Subcutaneous adipose tissue (tissue), 4 donors: ENCODE results near the gene PNLIPRP1. TPM values are rescaled to one million over a fixed set of nuclear protein-coding genes. Genes with fewer than 3 reads are reported as not detected.

Experiments
- total RNA-seq, 4 donors: library from RNA; depleted of rRNA; stranded (reverse); fragments of >200 nt; gene quantifications; one replicate each; pipeline ENCODE4 v1.1.0, GENCODE V29; 2016
- TF ChIP-seq, protein P1 (sequence below): fragments of 450-650 bp; IDR thresholded peaks from one replicate; pipeline ENCODE4 v1.5.1; 2016; ENCODE audit warnings: low read depth, mild to moderate bottlenecking, control low read depth, antibody characterized with exemption, moderate library complexity

Gene PNLIPRP1
- total RNA-seq, 4 donors from 2014 or later, result not detected

DNA sequence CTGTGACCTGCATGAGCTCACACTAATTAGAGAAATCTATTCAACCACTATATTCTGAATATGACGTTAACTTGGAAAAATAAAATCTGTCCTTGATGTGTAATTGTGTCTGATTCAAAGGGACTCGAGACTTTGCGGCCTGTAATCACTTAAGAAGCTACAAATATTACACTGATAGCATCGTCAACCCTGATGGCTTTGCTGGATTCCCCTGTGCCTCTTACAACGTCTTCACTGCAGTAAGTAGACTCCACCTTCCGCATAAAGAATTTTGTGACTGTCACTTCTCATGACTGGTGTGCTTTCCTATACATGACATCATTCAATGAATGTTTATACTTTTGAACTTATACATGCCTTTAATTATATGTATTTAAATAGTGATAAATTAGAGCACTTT is 34.9 kb upstream of the PNLIPRP1 start:
- TF ChIP-seq, protein P1, sequence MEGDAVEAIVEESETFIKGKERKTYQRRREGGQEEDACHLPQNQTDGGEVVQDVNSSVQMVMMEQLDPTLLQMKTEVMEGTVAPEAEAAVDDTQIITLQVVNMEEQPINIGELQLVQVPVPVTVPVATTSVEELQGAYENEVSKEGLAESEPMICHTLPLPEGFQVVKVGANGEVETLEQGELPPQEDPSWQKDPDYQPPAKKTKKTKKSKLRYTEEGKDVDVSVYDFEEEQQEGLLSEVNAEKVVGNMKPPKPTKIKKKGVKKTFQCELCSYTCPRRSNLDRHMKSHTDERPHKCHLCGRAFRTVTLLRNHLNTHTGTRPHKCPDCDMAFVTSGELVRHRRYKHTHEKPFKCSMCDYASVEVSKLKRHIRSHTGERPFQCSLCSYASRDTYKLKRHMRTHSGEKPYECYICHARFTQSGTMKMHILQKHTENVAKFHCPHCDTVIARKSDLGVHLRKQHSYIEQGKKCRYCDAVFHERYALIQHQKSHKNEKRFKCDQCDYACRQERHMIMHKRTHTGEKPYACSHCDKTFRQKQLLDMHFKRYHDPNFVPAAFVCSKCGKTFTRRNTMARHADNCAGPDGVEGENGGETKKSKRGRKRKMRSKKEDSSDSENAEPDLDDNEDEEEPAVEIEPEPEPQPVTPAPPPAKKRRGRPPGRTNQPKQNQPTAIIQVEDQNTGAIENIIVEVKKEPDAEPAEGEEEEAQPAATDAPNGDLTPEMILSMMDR, result no peak

DNA sequence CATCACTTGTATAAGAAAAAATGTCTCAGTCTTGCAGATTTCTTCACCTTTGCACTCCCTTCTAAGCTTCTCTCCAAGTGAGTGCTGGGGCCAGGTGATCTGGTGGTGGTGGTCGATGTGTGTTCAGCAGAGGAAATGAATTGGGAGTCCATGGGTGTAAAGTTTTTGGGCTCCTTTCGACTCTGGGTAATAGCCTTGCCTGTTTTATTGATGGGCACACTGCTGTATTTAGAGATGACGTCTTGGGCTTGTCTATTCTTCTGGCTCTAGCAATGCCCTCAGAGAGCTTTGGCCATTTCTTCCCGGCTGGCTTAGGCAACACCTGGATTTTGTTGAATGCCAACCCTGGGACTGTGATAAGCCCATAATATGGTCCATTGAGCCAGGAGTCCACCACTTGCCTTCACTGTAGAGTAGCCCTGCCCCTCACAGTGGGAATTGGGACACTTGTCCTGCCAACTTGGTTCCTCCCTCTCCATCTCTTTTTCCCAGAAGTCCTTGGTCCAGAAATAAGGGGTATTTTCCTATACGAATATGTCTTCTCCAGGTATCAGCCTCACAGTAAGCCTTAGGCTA is 33.4 kb upstream of the PNLIPRP1 start:
- TF ChIP-seq, protein P1, result no peak

DNA sequence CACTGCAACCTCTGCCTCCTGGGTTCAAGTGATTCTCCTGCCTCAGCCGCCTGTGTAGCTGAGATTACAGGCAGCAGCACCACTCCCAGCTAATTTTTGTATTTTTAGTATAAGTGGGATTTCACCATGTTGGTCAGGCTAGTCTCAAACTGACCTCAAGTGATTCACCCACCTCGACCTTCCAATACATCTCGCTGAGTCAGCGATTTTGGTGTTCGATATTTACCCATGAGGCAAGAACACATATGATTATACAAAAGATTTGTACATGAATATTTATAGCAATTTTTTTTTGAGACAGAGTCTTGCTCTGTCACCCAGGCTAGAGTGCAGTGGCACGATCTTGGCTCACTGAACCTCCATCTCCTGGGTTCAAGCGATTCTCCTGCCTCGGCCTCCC is 25.2 kb upstream of the PNLIPRP1 start:
- TF ChIP-seq, protein P1, result no peak

DNA sequence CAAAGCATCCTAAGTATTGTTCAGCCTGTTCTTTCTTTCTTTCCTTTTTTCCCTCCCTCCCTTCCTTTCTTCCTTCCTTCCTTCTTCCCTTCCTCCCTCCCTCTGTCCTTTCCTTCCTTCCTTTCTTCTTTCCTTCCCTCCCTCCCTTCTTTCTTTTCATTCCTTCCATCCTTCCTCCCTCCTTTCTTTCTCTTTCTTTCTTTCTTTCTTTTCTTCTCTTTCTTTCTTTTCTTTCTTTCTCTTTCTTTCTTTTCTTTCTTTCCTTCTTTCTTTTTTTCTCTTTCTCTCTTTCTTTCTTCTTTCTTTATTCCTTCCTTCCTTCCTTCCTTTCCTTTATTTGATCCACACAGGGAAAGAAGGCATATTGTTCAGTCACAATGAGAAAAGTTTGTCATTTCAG is 23.8 kb upstream of the PNLIPRP1 start:
- TF ChIP-seq, protein P1, result no peak

DNA sequence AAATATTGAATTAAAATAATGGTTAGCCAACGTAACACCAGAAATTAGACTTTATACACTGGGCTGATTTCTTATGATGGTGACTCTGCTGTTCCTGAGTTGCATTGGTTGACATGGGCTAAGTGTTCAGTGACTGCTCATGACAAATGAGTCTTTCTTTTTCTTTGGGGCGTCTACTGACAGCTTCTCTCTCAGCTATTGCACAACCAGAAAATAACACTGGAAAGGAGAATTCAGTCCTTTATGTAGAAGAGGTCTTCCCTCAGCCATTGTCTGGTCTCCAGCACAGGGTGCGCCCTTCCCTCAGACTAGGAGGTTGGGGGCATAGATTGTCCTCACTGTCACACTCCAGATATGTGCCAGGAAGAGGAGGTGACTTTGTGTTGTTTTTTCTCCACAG is 23.4 kb upstream of the PNLIPRP1 start:
- TF ChIP-seq, protein P1, result no peak

DNA sequence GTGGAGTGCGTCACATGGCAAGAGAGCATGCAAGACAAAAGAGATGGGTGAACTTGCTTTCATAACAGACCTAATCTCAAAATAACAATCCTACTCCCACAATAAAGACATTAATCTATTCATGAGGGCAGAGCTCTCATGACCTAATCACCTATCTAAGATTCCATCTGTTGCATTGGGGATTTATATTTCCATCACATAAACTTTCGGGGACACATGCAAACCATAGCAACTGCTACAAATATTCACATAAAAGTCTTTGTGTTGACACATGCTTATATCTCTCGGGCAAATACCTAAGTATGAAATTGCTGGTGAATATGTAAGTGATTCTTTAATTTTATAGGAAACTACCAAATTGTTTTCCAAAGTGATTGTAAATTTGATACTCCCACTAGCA is 16.0 kb upstream of the PNLIPRP1 start:
- TF ChIP-seq, protein P1, result no peak

DNA sequence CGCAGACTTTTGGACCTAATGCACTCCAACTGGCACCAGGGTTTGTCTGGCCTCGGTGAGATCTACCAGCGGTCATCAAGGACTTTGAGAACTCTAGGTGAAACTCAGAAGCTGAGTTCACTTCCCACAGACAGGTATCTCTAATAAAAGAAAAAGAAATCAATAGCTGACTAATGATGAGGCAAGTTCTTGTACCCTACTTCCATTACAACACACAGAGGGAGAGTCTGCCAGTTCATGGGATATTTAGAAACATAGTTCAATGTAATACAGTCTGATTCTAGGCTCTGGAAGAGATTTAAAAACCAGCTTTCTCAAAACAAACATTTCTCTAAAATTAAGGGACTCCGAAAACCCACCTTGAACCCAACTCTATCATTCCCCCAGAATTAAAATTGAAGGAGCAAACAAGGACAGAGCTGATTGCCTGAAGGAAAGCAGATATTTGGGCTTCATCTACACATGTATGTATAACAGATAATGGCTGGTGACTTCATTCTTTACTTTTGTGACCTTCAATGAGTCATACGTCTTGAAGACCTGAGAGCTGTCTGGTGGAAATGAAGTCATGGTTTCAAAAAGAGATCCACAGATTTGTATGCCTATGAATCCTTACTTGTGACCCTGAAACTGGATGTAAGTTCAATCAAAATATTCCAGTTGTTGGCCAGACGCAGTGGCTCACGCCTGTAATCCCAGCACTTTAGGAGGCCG is 2.7 kb upstream of the PNLIPRP1 start:
- TF ChIP-seq, protein P1, result no peak
